ENCODE data around the gene RAD1.

GRCh38 chr5:34923694-34924461, 8.6 kb upstream of the RAD1 start:
- no peak for TF ChIP-seq CTCF (IDR thresholded peaks at IDR 0.05)
- no peak for TF ChIP-seq POLR2A (IDR thresholded peaks at IDR 0.05)

All from sigmoid colon (tissue), 3 donors.